H4 (cell line): ENCODE data around the gene ATP2C1. TPM values are rescaled to one million over a fixed set of nuclear protein-coding genes. Genes with fewer than 3 reads are reported as not detected.
"Not testable (repeated sequence)": the region's sequence is repeated elsewhere in the genome, so short reads cannot be mapped to it uniquely, and the experiment has no call there.

Source experiments
- DNase-seq: peaks from one replicate; pipeline ENCODE4 v3.0.0-alpha.2; 2015; ENCODE audit warnings: low spot score
- total RNA-seq: library from RNA; depleted of rRNA; stranded (reverse); fragments of >200 nt; shearing (Covaris generic); gene quantifications from 2 replicates; pipeline ENCODE4 v1.2.3, GENCODE V29; 2014

ATP2C1 gene
- total RNA-seq, 1 experiment from 2014 or later = 81.8 TPM

DNA sequence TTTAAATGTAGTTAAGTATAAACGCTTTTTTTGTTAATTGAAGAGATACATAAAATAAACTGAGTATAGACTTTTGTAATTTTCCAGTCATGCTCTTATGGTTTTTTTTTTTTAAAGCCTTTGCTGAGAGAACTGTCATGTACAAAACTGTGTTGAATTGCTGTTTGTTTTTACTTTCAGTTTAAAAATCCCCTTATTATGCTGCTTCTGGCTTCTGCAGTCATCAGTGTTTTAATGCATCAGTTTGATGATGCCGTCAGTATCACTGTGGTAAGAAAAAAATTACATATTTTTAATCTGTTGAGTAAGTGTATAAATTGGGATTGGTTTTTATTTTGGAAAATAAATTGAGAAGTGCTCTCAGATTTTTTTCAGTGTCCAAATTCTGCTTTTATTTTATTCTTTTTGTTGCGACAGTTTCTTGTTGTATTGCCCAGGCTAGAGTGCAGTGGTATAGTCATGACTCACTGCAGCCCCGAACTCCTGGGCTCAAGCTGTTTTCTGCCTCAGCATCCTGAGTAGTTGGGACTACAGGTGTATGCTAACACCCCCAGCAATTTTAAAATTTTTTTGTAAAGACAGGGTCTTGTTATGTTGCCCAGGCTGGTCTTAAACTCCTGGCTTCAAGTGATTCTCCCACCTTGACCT lies 40.7 kb downstream of the ATP2C1 start:
- no peak for DNase-seq

DNA sequence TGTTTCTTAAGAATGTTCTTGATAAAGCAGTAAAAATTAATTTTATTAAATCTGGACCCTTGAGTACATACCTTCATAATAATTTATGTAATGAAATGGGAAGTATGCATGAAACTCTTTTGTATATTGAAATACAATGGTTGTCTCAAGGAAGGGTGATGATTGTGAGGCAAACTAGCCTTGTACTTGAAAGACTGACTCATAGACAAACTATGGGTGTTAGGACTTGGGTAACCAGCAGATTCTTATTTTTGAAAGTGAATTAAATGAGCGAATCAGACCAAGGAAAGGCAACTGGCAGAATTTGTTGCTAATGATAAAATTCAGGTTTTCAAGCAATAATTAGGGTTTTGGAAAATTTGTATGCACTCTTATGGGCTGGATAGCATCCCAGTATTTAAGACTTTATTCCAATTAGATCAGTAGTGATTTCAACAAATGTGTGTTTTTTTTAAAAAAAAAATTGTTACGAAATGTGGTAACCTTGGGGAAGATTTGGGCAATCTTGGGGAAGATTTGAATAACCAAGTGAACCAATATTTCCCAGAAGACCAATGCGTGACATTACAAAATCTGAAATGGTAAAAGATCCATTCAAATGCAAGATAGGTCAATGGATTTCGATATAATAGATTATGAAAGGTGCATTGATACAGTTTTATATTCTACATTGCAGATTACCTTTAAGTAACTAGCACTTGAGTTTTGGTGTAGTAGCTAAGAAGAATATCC lies 42.0 kb downstream of the ATP2C1 start:
- no peak for DNase-seq

DNA sequence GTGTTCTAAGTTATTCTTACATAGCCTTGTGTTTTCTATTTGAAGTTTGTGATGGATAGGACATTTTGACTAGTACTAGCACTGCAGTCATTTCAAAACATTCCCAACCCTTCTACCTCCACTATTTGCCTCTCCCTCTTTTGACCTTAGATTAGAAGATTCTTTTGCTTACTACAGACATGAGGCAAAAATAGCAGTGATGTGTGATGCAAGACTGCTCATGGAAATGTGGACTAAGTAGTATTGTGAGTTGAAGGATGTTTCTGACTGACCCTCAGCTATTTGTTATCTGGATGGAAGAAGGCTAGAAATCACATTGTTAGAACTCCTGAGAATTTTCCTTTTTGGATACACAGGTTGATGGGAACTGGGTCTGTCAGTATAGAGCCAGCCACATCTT lies 45.9 kb downstream of the ATP2C1 start:
- DNase-seq = no peak

DNA sequence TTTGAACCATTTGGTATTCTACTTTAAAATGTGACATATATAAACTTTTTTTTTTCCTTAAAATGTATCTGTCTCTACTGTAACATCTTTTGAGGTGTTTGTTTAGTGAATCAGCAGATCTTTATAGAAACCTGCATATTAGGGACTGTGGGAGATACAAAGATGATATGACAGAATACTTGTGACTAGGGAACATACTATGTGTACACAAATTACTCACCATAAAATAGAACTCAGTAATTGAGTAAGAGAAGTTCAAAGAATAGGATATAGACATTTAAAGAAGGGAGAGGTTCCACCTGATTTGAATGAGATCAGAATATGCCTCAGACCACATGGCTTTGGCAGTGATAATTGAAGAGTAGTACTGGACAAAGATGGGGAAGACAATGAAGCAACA lies 47.9 kb downstream of the ATP2C1 start:
- no peak for DNase-seq

DNA sequence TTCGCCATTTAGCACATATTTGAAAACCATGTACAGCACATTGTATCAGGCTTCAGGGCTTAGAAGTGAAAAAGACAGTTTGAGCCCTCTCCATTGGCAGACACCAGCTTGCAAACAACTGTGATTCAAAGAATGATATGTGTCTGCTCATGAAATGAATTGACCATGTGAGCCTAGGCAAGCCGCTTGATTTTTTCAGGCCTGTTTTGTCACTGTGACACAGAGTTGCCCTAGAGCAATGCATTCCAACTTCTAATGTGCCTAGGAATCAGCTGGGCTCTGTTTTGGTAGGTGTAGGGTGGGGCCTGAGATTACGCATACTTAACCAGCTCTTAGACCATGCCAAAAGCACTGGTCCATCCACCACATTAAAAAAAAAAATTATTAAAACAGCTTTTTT lies 53.0 kb downstream of the ATP2C1 start:
- no peak for DNase-seq

DNA sequence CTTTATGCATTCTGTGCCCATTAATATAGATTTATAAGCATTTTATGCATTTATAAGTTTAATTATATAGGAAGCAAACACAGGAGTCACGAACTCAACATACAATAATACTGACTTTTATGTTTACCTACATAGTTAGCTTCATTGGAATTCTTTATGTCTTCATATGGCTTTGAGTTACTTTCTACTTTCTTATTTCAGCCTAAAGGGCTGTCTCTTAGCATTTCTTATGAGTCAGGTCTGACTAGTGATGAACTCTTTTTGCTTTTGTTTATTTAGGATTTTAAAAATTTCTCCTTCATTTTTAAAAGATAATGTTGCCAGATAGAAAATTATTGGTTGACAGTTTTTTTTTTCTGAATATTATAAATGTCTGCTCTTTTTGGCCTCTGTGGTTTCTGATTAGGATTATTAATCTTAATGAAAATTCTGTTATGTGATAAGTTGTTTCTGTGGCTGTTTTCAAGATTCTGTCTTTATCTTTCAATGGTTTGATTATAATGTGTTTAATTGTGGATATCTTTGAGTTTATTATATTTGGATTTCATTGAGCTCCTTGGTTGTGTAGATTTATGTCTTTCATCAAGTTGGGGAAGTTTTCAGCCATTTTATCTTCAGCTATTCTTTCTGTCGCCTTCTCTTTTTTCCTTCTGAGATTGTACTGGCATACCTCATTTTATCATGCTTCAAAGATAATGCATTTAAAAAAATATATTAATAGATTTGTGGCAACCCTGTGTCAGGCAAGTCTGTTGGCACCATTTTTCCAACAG lies 54.3 kb downstream of the ATP2C1 start:
- no peak for DNase-seq

DNA sequence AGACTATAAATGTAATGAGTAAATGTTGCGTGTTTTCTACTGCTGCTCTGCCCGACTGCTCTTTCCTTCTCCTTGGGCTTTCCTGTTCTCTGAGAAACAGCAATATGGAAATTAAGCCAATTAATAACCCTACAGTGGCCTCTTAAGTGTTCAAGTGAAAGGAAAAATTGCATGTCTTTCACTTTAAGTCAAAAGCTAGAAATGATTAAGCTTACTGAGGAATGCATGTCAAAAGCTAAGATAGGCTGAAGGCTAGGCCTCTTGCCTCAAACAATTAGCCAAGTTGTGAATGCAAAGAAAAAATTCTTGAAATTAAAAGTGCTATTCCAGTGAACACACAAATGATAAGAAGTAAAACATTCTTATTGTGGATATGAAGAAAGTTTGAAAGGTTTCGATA lies 55.0 kb downstream of the ATP2C1 start:
- no peak for DNase-seq

DNA sequence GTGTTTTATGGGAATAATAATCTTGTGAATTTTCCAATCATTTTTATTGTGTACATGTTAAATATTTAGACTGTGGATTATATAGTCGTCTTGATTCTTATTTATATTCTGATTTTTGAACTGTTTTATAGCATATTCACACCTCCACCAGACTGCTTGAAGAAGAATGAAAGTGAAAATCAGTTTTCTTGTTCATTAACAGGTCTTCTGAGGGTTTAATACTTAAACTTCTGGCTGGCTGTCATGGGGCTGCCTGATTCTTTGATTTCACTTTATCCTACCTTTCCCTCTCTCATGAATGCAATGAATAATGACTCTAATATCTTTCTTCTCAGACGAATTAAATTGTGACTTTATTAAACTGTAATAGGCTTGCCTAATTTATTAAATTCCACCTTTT lies 56.2 kb downstream of the ATP2C1 start:
- no peak for DNase-seq

DNA sequence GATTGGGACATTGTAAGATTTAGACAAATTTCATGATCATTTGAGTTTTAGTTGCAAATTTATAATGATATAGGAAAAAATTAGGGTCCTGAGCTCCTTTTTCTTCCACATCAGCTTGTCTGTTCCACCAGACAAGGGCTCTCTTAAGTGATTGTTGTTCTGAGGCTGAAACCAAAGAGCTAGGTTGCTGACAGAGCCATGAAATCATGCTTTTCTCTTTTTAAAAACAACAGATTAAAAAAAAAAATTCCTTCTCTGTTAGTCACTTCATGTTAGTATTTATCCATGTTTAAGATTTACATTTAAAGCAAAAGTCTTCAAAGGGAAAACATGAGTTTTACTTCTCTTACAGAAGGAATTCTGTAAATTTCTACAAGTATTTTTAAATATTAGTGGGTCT lies 56.8 kb downstream of the ATP2C1 start:
- no peak for DNase-seq

DNA sequence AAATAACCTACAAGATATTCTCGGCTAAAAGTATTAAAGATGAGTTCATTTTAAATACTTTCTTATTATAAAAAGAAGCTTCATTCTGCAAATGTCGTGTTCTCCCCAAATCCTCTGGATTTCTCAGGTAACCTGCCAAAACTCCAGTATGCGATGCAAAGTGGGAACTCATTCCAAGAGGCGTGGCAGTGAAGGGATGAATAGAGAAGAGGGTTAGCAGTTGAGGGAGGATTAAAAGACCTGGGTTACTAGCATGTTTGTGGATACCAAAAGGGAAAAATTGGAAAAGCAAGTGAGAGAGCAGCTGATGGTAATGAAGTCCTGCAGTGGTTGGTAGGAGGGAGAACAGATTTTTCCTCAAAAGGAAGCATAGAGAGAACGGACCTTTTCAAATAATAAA lies 61.6 kb downstream of the ATP2C1 start:
- no peak for DNase-seq

DNA sequence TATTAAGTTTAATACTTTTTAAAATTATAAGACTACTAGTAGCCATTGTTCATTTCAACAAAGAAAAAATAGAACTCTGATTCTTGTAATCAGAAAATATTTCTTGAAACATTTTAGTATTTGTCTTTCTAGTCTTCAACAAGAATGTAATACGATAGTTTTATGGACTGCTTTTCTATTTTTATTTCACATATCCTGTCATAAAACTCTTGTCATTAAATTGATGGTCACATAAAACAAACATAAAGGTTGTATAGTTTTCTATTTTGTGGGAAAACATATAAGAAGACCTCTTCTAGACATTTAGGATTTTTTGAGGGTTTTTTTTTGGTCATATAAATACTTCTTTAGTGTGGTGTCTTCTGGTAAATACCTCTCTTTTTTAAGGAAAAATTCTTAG lies 62.4 kb downstream of the ATP2C1 start:
- DNase-seq = no peak

DNA sequence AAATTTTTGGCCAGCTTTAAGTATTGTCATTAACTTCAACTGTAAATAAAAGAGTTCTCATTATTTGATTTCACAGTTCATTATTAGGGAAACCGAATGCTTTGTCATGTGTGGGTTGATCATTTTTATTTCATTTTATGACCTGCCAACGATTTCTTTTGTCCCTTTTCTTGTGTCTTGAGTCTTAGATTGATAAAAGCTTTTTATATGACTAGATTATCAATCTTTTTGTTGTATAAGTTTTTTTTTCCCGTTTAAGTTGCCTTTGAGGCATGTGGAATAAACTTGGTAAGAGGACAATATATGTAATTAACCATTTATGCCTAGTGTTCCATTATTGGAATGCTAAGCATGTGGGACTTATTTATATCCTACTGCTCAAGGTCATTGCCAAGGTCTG lies 62.8 kb downstream of the ATP2C1 start:
- DNase-seq = no peak

DNA sequence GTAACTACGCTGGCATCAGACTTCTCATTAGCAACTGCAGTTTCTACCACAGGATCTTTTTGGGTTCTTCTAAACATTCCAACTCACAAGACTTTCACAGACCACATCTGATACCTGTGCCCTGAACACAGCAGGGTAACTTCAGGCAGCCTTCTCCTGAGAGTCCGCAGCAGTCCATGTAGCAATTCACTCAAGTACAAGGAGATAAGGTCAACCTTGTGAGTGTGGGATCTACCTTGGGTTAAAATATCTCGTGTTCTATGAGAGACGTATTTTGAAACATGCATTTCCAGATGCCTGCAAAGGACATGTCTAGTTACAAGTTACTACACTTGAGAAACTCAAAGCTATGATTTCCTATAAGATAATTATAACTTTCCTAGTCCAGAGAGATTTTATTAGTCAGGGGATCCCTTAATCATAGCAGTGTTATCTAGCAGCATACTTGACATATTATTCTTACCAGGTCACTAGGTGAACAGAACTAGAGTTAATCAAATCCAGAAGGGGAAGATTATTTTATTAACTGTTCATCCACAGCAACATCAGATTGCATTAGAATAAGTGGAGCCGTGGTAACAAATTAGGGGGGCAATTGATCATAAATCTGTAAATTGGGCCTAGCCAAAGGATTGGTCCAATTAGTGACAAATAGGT lies 66.4 kb downstream of the ATP2C1 start:
- DNase-seq = no peak

DNA sequence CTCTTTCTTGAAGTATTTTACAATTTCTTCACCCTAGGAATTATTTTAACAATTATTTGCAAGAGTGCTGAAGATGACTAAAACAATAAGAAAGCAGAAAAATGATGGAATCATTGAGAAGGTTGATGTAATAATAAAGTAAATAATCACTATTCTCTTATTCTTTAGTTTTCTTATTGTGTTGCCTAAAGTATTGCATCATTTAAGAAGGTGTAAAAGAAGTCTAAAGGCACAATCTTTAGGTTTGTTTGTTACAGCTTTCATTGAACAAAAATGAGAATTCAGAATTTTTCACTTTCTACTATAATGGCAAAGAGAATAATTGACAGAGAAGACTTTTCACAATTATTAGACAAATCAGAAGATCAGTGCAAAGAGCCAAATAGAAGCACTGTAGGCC lies 67.6 kb downstream of the ATP2C1 start:
- no peak for DNase-seq

DNA sequence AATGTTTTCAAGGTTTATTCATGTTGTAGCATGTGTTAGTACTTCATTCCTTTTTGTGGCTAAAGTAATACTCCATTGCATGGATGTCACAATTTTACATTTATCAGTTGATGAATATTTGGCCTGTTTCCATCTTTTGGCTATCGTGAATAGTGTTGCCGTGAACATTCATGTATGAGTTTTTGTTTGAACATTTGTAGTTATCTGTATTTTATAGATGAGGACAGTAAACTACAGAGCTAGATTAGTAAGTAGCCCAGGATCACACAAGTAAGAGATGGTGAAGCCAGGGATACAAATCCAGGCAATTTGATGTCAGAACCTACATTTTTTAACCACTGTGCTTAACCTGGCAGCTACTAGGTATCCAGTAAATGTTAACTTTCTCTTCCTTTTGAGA lies 69.6 kb downstream of the ATP2C1 start:
- DNase-seq = no peak

DNA sequence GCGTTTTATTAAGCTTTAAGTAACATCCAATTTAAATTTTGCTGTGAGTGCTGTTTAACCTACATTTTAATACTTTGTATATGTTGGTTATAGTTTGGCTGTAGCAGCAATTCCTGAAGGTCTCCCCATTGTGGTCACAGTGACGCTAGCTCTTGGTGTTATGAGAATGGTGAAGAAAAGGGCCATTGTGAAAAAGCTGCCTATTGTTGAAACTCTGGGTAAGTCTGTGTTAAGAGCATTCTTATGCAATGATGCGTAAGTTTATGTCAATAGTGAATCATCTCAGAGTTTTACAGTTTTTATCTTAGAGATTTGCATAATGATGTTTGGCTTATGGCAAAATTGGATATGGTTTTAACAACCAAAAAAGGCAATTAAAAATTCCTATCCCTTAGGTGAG lies 70.0 kb downstream of the ATP2C1 start:
- DNase-seq = peak; percentile 87

DNA sequence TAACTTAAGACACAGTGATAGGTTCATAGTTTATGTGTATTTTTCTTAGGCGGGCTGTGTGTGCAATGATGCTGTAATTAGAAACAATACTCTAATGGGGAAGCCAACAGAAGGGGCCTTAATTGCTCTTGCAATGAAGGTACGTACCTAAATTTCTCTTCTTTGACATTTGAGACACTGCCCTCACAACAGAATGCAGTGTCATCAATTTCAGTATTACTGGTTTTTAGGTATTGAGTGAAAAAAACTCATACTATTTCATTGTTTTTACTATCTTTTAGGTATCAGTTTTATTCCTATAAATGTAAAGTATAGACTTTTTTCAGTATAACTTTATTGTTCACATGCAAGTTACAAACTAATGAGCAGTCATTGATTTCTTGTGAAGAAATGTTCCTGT lies 73.4 kb downstream of the ATP2C1 start:
- DNase-seq = no peak

DNA sequence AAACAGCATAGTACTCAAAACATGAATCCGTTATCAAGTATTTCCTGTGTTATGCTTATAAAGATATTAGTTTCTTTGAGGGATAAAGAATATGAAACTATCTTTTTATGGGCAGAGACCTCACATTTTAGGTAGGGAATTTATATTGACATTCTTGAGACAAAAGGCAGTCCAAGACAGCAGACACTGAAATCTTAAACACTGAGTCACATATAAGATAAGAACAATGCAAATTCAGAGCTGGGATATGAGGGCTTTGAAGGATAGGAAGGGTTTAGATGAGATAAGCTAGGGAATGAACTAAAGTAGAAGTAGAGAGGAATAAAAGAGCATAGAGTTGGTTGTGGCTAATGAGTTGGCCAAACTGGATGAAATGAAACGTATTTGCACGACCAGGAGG lies 74.3 kb downstream of the ATP2C1 start:
- no peak for DNase-seq

DNA sequence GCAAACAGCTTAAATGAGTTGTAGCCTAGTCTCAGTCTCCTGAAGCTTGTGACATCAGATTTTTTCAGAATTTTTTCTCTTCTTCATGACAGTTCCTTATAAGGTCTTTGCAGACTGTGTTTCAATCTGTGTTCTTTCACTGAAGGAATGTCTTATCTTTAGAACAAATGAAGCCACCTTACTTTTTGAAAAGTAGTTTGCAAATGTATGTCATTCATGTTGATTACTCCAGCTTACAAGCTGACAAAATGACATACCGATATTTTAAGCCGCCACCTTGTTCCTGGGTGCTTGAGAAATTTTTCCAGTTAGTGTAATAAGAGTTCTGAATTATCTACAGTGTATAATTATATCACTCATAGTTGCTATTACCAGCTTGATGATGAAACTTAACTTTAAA lies 75.7 kb downstream of the ATP2C1 start:
- DNase-seq = no peak

DNA sequence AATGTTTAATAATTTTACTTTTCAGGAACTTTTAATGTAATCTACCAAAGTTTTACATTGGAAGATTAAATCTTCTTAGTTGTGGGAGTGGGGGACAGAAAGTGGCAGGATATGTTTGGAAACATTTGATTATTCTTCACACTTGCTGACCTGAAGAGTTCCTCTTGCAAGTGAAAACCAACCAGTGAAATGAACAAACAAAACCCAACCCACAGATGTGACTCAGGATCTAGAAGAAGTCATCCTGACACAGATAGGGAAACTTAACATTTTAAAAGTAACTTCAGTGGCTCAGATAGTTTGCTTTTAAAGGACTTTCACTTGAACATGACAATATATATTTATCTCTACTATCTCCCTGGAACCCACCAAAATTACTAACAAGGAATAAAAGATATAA lies 77.3 kb downstream of the ATP2C1 start:
- DNase-seq = no peak

DNA sequence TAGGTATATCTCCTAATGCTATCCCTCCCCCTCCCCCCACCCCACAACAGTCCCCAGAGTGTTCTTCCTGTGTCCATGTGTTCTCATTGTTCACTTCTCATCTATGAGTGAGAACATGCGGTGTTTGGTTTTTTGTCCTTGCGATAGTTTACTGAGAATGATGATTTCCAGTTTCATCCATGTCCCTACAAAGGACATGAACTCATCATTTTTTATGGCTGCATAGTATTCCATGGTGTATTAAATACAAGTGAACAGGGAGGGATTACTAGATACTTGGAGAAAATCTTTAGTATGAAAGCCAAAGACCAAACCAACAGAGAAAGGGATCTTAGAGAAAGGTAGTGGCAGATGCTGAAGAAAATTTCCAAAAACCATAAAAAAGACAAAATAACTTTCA lies 78.7 kb downstream of the ATP2C1 start:
- DNase-seq = not testable (repeated sequence)

DNA sequence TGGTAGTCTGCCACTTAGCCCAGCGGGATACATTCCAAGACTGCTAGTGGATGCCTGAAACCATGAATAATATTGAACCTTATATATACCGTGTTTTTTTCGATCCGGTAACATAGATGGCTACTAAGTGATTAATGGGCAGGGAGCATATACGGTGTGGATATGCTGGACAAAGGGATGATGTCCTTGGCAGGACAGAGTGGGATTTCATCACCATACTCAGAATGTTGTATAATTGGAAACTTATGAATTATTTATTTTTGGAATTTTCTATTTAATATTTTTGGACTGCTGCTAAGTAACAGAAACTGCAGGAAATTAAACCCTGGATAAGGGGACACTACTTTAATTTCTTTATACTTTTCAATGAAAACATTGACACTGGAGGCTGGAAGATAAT lies 79.5 kb downstream of the ATP2C1 start:
- no peak for DNase-seq

DNA sequence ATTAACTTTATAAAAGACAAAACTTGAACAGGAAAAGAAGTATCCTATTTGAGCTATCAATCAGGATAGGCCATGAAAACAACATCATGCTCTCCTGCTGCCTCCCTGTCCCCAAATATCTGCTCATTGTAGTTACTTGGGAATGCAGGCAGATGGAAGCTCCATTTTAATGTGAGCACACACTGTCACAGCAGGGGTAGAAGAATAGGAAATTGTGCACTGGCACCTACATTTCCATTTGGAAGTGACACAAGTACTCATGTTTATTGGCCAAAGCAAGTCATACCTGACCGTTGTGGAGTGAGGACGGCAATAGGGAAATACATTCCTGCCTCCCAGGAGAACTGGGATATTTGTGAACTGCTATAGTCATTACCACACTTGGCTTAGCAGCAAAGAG lies 80.3 kb downstream of the ATP2C1 start:
- DNase-seq = no peak
